Endothelial cell (in vitro differentiated cells): ENCODE data around the gene TLR5. TPM values are rescaled to one million over a fixed set of nuclear protein-coding genes. Genes with fewer than 3 reads are reported as not detected.

Experiments
- DNase-seq: peaks from one replicate; pipeline ENCODE4 v3.0.0; 2021; ENCODE audit warnings: low spot score
- H3K27ac Mint-ChIP-seq: one replicate; pipeline ENCODE4 v1.8.0; 2021; ENCODE audit warnings: mixed read lengths, inconsistent platforms; ENCODE audit not compliant: unreplicated experiment
- H3K27me3 Mint-ChIP-seq: one replicate; pipeline ENCODE4 v1.8.0; 2021; ENCODE audit warnings: mild to moderate bottlenecking, moderate library complexity, mixed read lengths, inconsistent platforms; ENCODE audit not compliant: unreplicated experiment
- H3K36me3 Mint-ChIP-seq: one replicate; pipeline ENCODE4 v1.8.0; 2021; ENCODE audit warnings: mild to moderate bottlenecking, low read depth, mixed read lengths, inconsistent platforms; ENCODE audit not compliant: unreplicated experiment
- H3K4me1 Mint-ChIP-seq: one replicate; pipeline ENCODE4 v1.8.0; 2021; ENCODE audit warnings: mild to moderate bottlenecking, mixed read lengths, inconsistent platforms; ENCODE audit not compliant: unreplicated experiment
- H3K4me3 Mint-ChIP-seq: one replicate; pipeline ENCODE4 v1.8.0; 2021; ENCODE audit warnings: mild to moderate bottlenecking, mixed read lengths, inconsistent platforms; ENCODE audit not compliant: unreplicated experiment
- H3K9me3 Mint-ChIP-seq: one replicate; pipeline ENCODE4 v1.8.0; 2021; ENCODE audit warnings: mixed read lengths, inconsistent platforms; ENCODE audit not compliant: unreplicated experiment
- CTCF ChIP-seq: fragments of 200-600 bp; sonication (generic); IDR thresholded peaks from one replicate; pipeline ENCODE4 v1.5.0; 2021; ENCODE audit warnings: antibody characterized with exemption; ENCODE audit not compliant: unreplicated experiment
- total RNA-seq: library from RNA; stranded (reverse); fragmentation: NEBNext Ultra II Directional; extraction: Animal tissue kit (Norgen Biotek cat#: 25700); gene quantifications from one replicate; pipeline ENCODE4 v1.2.1, GENCODE V29; 2021; ENCODE audit not compliant: unreplicated experiment

Gene TLR5
- total RNA-seq, 1 donor from 2014 or later, result 0.77 TPM

- no peak for DNase-seq
- H3K27ac Mint-ChIP-seq, result no peak overlapping the region
- H3K9me3 Mint-ChIP-seq, result no peaks in the 10 kb centered on the region
- H3K4me1 Mint-ChIP-seq, result peaks cover 9% of the 10 kb centered on the region
- no peak for TF ChIP-seq CTCF
- peaks cover 14% of the 10 kb centered on the region for H3K36me3 Mint-ChIP-seq
- H3K4me3 Mint-ChIP-seq, result no peak overlapping the region
- no peaks in the 10 kb centered on the region for H3K27me3 Mint-ChIP-seq
Measured at GRCh38 chr1:223062177-223062576, 80.9 kb downstream of the TLR5 start.

- Mint-ChIP-seq H3K27me3 (no peaks in the 10 kb centered on the region), H3K27ac (no peak overlapping the region), H3K9me3 (no peaks in the 10 kb centered on the region), H3K4me3 (no peak overlapping the region), H3K36me3 (peaks cover 13% of the 10 kb centered on the region), H3K4me1 (peaks cover 9% of the 10 kb centered on the region)
- no peak for DNase-seq
- no peak for TF ChIP-seq CTCF
Measured at GRCh38 chr1:223059526-223059925, 83.5 kb downstream of the TLR5 start.

Other genes starting within 250 kb of the TLR5 start
- 18.5 TPM for gene SUSD4, start 220.9 kb upstream of the TLR5 start, total RNA-seq